Suprapubic skin (tissue), 4 donors: ENCODE measurements around the gene AMBRA1. TPM values are rescaled to one million over a fixed set of nuclear protein-coding genes. Genes with fewer than 3 reads are reported as not detected.
"Not testable (repeated sequence)": the region's sequence is repeated elsewhere in the genome, so short reads cannot be mapped to it uniquely, and the experiment has no call there.

Experiments
- DNase-seq, 2 donors: peaks; one replicate each; pipeline ENCODE4 v3.0.0-alpha.2; 2019; ENCODE audit warnings: low spot score in 2 of 2
- H3K27ac ChIP-seq: fragments of 200-600 bp; sonication (generic); one replicate; pipeline ENCODE4 v1.5.1; 2019
- H3K27me3 ChIP-seq: fragments of 200-600 bp; sonication (generic); one replicate; pipeline ENCODE4 v1.5.1; 2019
- H3K36me3 ChIP-seq: fragments of 200-600 bp; sonication (generic); one replicate; pipeline ENCODE4 v1.5.1; 2019
- H3K4me1 ChIP-seq: fragments of 200-600 bp; sonication (generic); one replicate; pipeline ENCODE4 v1.5.1; 2019
- H3K4me3 ChIP-seq: fragments of 200-600 bp; sonication (generic); one replicate; pipeline ENCODE4 v1.5.1; 2019; ENCODE audit warnings: mild to moderate bottlenecking
- H3K9me3 ChIP-seq: fragments of 200-600 bp; sonication (generic); one replicate; pipeline ENCODE4 v1.5.1; 2019
- EP300 ChIP-seq: sonication (generic); formaldehyde crosslinking; IDR thresholded peaks from one replicate; pipeline ENCODE4 v1.6.1; 2017; ENCODE audit warnings: antibody characterized with exemption
- POLR2A ChIP-seq, 2 donors: fragments of 450-650 bp; IDR thresholded peaks; one replicate each; pipeline ENCODE4 v1.6.1; 2017; ENCODE audit warnings: antibody characterized with exemption in 2 of 2, mild to moderate bottlenecking in 2 of 2, moderate library complexity in 2 of 2
- POLR2AphosphoS5 ChIP-seq, 3 donors: sonication (generic); formaldehyde crosslinking; IDR thresholded peaks; one replicate each; pipeline ENCODE4 v1.6.1; 2017; ENCODE audit warnings: antibody characterized with exemption in 3 of 3
- WGBS: methylation state at CpG from one replicate; pipeline ENCODE4 v1.1.5; 2018; 5-methylcytosine and 5-hydroxymethylcytosine counted together
- total RNA-seq, 4 donors: library from RNA; depleted of rRNA; stranded (reverse); fragments of >200 nt; gene quantifications; one replicate each; pipeline ENCODE4 v1.1.0, GENCODE V29; 2016
- TF ChIP-seq, protein P1 (sequence below), 2 donors: fragments of 200-600 bp in 1 of 2; fragments of 450-650 bp in 1 of 2; sonication (generic) in 1 of 2; IDR thresholded peaks; one replicate each; pipeline ENCODE4 v1.5.1; 2016 to 2019; ENCODE audit warnings: antibody characterized with exemption in 2 of 2, mild to moderate bottlenecking in 1 of 2, moderate library complexity in 1 of 2

Gene AMBRA1
- total RNA-seq, 4 donors from 2014 or later = 38.6 to 63.2 (median 45.6) TPM

DNA sequence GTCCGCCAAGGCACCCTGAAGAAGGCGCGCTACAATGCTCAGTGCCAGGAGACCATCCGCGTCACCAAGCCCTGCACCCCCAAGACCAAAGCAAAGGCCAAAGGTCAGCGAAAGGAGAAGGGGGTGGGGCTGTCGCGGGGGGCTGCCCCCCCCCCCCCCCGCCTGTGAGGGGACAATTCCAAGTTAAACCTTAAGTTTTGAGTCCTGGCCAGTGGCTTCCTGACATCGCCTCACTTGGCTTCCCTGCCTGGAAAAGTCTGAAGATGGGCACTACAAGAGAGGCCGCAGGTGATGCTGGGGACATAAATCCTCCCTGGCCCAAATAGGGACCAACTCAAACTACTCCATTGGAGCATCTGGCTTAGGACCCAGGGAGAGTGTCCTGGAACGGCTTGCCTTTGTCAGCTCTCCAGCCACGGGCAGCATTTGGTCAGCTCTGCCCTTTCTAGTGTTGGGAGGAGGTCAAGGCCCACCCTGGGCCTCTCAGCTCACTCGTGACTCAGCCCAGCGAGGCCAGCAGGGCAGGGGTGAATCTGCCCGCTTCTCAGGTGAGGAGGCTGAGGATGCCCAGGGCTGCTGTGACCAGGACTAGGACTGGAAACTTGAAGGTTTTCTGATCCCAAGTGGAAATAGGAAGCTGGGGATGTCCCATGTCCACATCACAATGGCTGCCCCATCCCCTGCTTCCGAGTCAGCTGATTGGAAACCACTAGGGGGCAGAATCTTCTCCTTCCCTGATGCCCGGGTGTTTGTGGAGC lies 211.0 kb downstream of the AMBRA1 start:
- Histone ChIP-seq H3K27me3 (peaks cover 13% of the 10 kb centered on the region), H3K36me3 (peaks cover 11% of the 10 kb centered on the region), H3K4me1 (peaks cover 36% of the 10 kb centered on the region), H3K27ac (no peak overlapping the region), H3K9me3 (no peaks in the 10 kb centered on the region), H3K4me3 (peak overlapping the region; percentile 70)
- DNase-seq = peak in 1 of 2 donors; percentile 59
- no peak for TF ChIP-seq POLR2A (IDR thresholded peaks at IDR 0.05)
- TF ChIP-seq, protein P1, sequence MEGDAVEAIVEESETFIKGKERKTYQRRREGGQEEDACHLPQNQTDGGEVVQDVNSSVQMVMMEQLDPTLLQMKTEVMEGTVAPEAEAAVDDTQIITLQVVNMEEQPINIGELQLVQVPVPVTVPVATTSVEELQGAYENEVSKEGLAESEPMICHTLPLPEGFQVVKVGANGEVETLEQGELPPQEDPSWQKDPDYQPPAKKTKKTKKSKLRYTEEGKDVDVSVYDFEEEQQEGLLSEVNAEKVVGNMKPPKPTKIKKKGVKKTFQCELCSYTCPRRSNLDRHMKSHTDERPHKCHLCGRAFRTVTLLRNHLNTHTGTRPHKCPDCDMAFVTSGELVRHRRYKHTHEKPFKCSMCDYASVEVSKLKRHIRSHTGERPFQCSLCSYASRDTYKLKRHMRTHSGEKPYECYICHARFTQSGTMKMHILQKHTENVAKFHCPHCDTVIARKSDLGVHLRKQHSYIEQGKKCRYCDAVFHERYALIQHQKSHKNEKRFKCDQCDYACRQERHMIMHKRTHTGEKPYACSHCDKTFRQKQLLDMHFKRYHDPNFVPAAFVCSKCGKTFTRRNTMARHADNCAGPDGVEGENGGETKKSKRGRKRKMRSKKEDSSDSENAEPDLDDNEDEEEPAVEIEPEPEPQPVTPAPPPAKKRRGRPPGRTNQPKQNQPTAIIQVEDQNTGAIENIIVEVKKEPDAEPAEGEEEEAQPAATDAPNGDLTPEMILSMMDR (IDR thresholded peaks at IDR 0.05) = peak in 1 of 2 donors; percentile 43
- WGBS = 45% methylated on average over 16 of the region's 18 CpGs

DNA sequence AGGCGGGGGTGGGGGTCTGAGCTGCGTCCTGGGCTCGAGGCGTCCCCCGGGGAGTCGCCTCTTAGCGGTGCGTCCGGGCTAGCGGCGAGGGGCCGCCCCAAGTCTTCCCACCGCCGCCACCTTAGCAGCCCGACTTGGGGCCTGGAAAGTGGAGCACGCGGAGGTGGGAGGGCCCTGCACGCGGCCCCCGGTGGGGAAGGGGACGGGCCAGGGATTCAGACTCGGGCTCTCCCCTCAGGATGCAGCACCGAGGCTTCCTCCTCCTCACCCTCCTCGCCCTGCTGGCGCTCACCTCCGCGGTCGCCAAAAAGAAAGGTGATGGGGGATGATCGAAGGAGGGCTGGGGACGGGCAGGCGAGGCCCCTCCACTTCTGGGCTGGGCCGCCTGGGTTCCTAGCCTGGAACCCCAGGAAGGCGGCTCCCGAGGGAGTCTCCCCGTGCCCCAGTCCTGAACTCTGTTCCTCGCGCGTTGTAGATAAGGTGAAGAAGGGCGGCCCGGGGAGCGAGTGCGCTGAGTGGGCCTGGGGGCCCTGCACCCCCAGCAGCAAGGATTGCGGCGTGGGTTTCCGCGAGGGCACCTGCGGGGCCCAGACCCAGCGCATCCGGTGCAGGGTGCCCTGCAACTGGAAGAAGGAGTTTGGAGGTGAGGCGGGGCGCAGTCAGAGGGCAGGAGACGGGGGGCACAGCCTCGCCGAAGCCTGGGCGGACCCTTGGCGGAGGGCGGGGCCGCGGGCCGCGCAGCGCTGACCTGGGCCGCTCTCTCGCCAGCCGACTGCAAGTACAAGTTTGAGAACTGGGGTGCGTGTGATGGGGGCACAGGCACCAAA lies 211.8 kb downstream of the AMBRA1 start:
- peak in 1 of 2 donors; percentile 63 for DNase-seq
- Histone ChIP-seq H3K4me3 (peak overlapping the region; percentile 70), H3K36me3 (peaks cover 19% of the 10 kb centered on the region), H3K9me3 (no peaks in the 10 kb centered on the region), H3K27ac (peak overlapping the region; percentile 79), H3K27me3 (peaks cover 5% of the 10 kb centered on the region), H3K4me1 (peaks cover 33% of the 10 kb centered on the region)
- 5% methylated on average over 23 of the region's 66 CpGs for WGBS
- TF ChIP-seq, protein P1 (IDR thresholded peaks at IDR 0.05) = no peak
- TF ChIP-seq EP300 (no peak), POLR2A (IDR thresholded peaks at IDR 0.05) (no peak), POLR2AphosphoS5 (IDR thresholded peaks at IDR 0.05) (no peak)

DNA sequence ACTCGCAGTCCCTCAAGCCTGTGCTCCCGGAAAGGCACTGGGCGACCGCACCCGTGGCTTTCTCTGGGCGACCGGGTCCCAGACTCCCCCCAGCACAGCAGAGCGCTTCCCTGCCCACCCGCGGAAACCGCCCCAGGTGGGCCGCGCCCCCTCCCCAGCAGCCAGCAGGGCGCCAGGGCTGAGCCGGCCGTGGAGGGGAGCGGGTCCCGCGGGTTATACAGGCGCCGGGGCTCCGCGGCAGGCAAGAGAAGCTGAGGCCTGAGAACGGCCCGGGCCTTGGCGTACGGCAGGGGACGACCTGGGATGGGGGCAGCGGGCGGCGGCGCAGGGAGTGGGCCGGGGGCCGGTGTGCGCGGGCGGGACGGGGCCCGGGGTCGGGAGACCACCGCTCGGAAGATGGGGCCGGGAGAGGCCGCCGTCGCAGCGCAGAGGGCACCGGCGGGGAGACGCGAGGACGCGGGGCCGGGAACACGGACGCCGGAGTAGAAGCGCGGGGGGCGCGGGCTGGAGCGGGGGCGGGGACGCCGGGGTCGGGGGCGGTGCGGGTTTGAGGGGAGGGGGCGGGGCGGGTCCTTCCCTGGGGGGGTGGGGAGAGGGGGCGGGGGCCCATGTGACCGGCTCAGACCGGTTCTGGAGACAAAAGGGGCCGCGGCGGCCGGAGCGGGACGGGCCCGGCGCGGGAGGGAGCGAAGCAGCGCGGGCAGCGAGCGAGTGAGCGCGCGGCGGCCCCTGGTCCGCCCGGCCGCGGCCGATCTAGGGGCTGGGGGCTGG lies 212.6 kb downstream of the AMBRA1 start, which contains the start of gene MDK:
Gene MDK, plus strand, starts transcription at position 622 of the 771 bp plus-strand sequence. CDS start 389 bp downstream, outside the sequence.
- no peaks in the 10 kb centered on the region for H3K27me3 ChIP-seq
- peak in 1 of 2 donors; percentile 68 for DNase-seq
- H3K9me3 ChIP-seq = no peaks in the 10 kb centered on the region
- peak within 1 kb of the TSS; percentile 79 for H3K27ac ChIP-seq
- H3K4me3 ChIP-seq = peak within 1 kb of the TSS; percentile 70
- TF ChIP-seq POLR2A (IDR thresholded peaks at IDR 0.05) (no peak), POLR2AphosphoS5 (IDR thresholded peaks at IDR 0.05) (no peak), EP300 (no peak)
- TF ChIP-seq, protein P1 (IDR thresholded peaks at IDR 0.05) = no peak
- no CpG with 5 or more reads among the region's 96 CpGs for whole genome bisulfite sequencing
- H3K4me1 ChIP-seq = peaks cover 33% of the 10 kb centered on the region
- H3K36me3 ChIP-seq = peaks cover 27% of the 10 kb centered on the region

DNA sequence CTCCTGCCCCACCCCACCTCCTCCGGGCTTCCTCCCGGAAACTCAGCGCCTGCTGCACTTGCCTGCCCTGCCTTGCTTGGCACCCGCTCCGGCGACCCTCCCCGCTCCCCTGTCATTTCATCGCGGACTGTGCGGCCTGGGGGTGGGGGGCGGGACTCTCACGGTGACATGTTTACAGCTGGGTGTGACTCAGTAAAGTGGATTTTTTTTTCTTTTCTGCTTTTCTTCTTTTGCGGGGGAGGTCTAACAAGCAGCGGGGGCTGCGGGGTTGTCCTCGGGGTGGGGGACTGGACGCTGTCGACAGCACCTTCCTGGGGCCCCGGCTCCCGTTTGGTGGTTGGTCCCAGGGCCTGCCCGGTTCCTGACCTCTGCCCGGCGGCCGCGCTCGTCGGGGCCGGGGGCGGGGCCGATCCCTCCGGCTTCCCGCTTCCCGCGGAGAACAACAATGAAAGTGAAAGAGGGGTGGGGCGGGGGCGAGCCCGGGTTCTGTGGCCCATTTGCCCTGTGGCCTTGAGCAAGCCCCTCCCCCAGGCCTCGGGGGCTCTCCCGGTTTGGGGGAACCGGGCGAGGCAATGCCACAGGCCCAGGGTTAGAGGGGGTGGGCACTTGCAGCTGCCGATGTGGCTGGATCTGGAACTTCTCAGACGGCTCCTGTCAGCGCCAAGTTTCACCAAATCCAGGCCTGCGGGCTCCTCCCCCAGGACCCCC lies 213.3 kb downstream of the AMBRA1 start:
- Histone ChIP-seq H3K27ac (peak overlapping the region; percentile 79), H3K36me3 (peaks cover 34% of the 10 kb centered on the region), H3K27me3 (no peaks in the 10 kb centered on the region), H3K9me3 (no peaks in the 10 kb centered on the region), H3K4me3 (peak overlapping the region; percentile 70), H3K4me1 (peaks cover 33% of the 10 kb centered on the region)
- WGBS = 2% methylated on average over 35 of the region's 45 CpGs
- TF ChIP-seq, protein P1 (IDR thresholded peaks at IDR 0.05) = no peak
- TF ChIP-seq POLR2AphosphoS5 (IDR thresholded peaks at IDR 0.05) = no peak
- TF ChIP-seq EP300 = no peak
- TF ChIP-seq POLR2A (IDR thresholded peaks at IDR 0.05) = no peak
- no peak for DNase-seq

DNA sequence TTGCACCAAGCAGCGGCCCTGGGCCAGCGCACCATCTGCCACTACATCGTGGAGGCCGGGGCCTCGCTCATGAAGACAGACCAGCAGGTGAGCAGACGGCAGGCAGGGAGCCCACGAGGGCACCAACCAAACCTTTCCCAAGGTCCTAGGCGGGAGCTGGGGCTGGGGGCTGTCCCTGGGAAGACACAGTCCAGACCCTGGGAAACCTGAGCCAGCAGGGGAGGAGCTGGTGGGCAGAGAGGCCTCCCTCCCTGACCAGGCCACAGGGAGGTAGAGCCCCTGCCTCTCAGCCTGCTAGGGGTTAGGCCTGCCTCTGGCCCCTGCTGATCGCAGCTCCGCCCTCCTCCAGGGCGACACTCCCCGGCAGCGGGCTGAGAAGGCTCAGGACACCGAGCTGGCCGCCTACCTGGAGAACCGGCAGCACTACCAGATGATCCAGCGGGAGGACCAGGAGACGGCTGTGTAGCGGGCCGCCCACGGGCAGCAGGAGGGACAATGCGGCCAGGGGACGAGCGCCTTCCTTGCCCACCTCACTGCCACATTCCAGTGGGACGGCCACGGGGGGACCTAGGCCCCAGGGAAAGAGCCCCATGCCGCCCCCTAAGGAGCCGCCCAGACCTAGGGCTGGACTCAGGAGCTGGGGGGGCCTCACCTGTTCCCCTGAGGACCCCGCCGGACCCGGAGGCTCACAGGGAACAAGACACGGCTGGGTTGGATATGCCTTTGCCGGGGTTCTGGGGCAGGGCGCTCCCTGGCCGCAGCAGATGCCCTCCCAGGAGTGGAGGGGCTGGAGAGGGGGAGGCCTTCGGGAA lies 214.1 kb downstream of the AMBRA1 start:
- peak overlapping the region; percentile 70 for H3K4me3 ChIP-seq

More for the DNA sequence above, 214.1 kb downstream of the AMBRA1 start:
- not testable (repeated sequence) for H3K27me3 ChIP-seq, DNase-seq, H3K9me3 ChIP-seq
- peaks cover 33% of the 10 kb centered on the region for H3K4me1 ChIP-seq
- H3K27ac ChIP-seq = peak overlapping the region; percentile 79
- H3K36me3 ChIP-seq = peaks cover 42% of the 10 kb centered on the region
- WGBS = 56% methylated on average over 19 of the region's 36 CpGs
